Esophagus muscularis mucosa (tissue), 4 donors: Measurements from ENCODE around the gene CYB561.

ENCODE experiments used
- CTCF ChIP-seq, 3 experiments: fragments of 200-600 bp in 2 of 3; fragments of 450-650 bp in 1 of 3; sonication (generic) in 2 of 3; IDR thresholded peaks; one replicate each; pipeline ENCODE4 v1.5.1; 2017 to 2019; ENCODE audit warnings: antibody characterized with exemption in 3 of 3, mild to moderate bottlenecking in 2 of 3, moderate library complexity in 1 of 3
- EP300 ChIP-seq: sonication (generic); formaldehyde crosslinking; IDR thresholded peaks from one replicate; pipeline ENCODE4 v1.6.1; 2017; ENCODE audit warnings: antibody characterized with exemption
- POLR2A ChIP-seq: fragments of 450-650 bp; IDR thresholded peaks from one replicate; pipeline ENCODE4 v1.6.1; 2017; ENCODE audit warnings: antibody characterized with exemption, moderate library complexity, mild to moderate bottlenecking, low read depth
- POLR2AphosphoS5 ChIP-seq, 2 donors: sonication (generic); formaldehyde crosslinking; IDR thresholded peaks; one replicate each; pipeline ENCODE4 v1.6.1; 2017; ENCODE audit warnings: antibody characterized with exemption in 2 of 2

DNA sequence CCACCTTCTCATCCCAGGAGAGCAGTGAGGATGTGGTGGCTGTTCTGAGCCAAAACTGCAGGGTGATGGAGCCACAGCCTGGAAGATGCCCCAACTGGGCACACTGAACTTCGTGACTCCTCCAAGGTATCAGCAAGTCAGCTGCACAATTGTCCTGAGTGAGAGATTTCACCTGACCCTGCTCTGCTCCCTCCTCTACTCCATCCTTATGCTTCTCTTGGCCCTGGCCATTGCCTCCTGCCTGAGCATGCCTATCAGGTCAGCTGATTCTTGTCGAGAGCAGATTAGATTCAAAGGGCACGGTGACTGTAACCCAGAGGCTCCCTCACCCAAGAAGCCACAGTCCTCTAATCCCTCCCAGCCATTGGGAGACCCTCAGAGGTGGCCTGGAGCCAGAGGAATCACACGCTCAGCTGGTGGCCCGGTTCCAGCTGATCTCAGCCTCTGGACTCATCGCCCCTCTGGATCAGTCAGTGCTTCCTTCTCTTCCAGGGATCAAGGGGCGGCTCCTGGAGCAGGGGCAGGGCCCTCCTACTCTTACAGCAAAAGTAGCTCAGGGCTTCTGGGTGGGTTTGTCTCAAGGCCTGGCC, 7.0 kb upstream of the CYB561 start:
- no peak for TF ChIP-seq CTCF (IDR thresholded peaks at IDR 0.05)
- no peak for TF ChIP-seq POLR2A
- no peak for TF ChIP-seq EP300
- TF ChIP-seq POLR2AphosphoS5 (IDR thresholded peaks at IDR 0.05), result no peak
